Measurements from ENCODE around the gene IL4I1.

GRCh38 chr19:49881186-49881585 lies 15.5 kb downstream of the IL4I1 start:
- TF ChIP-seq MAX (IDR thresholded peaks at IDR 0.05) (no peak), CTCF (IDR thresholded peaks at IDR 0.05; ENCODE audit: low read depth, low read length, missing input control) (no peak), REST (IDR thresholded peaks at IDR 0.05) (no peak), GABPA (IDR thresholded peaks at IDR 0.05 in 1 of 2, conservative IDR thresholded peaks at IDR 0.05 in 1 of 2) (no peak), ATF3 (IDR thresholded peaks at IDR 0.05) (no peak), FOXA1 (IDR thresholded peaks at IDR 0.05) (no peak), HNF4G (IDR thresholded peaks at IDR 0.05) (no peak), TAF1 (conservative IDR thresholded peaks at IDR 0.05) (no peak)

Data from liver (tissue), 3 donors.